Hepatocyte (in vitro differentiated cells): ENCODE measurements around the gene WNK4. TPM values are rescaled to one million over a fixed set of nuclear protein-coding genes. Genes with fewer than 3 reads are reported as not detected.

Source experiments
- DNase-seq: peaks from one replicate; pipeline ENCODE4 v3.0.0-alpha.2; 2016; ENCODE audit warnings: low spot score
- H2AFZ ChIP-seq: fragments of 200-600 bp; sonication (generic); 2 replicates; pipeline ENCODE4 v1.6.0; 2016; ENCODE audit warnings: antibody characterized with exemption, mild to moderate bottlenecking
- H3K27ac ChIP-seq: fragments of 200-600 bp; sonication (generic); 2 replicates; pipeline ENCODE4 v1.5.1; 2016; ENCODE audit warnings: mild to moderate bottlenecking
- H3K27me3 ChIP-seq: fragments of 200-600 bp; sonication (generic); 2 replicates; pipeline ENCODE4 v1.6.1; 2016
- H3K36me3 ChIP-seq: fragments of 200-600 bp; sonication (generic); replicated peaks from 2 replicates; pipeline ENCODE4 v1.5.1; 2016; ENCODE audit warnings: low read depth; ENCODE audit not compliant: insufficient read depth
- H3K4me1 ChIP-seq: fragments of 200-600 bp; sonication (generic); 2 replicates; pipeline ENCODE4 v1.5.1; 2016; ENCODE audit warnings: mild to moderate bottlenecking, moderate library complexity; ENCODE audit not compliant: insufficient read depth
- H3K4me2 ChIP-seq: fragments of 200-600 bp; sonication (generic); 2 replicates; pipeline ENCODE4 v1.6.0; 2016
- H3K4me3 ChIP-seq: fragments of 200-600 bp; sonication (generic); 2 replicates; pipeline ENCODE4 v1.5.1; 2016; ENCODE audit warnings: mild to moderate bottlenecking
- H3K79me2 ChIP-seq: fragments of 200-600 bp; sonication (generic); 2 replicates; pipeline ENCODE4 v1.6.0; 2017; ENCODE audit warnings: mild to moderate bottlenecking
- H3K9me2 ChIP-seq: fragments of 200-600 bp; sonication (generic); replicated peaks from 2 replicates; pipeline ENCODE4 v1.6.0; 2017; ENCODE audit warnings: mild to moderate bottlenecking; ENCODE audit not compliant: insufficient read depth
- H3K9me3 ChIP-seq: fragments of 200-600 bp; sonication (generic); 2 replicates; pipeline ENCODE4 v1.5.1; 2016; ENCODE audit warnings: low read depth, mild to moderate bottlenecking
- H4K20me1 ChIP-seq: fragments of 200-600 bp; sonication (generic); 2 replicates; pipeline ENCODE4 v1.6.0; 2016; ENCODE audit warnings: mild to moderate bottlenecking; ENCODE audit not compliant: insufficient read depth, poor library complexity, severe bottlenecking
- CTCF ChIP-seq: fragments of 200-600 bp; sonication (generic); IDR thresholded peaks from 2 replicates; pipeline ENCODE4 v1.5.1; 2016; ENCODE audit warnings: antibody characterized with exemption, mild to moderate bottlenecking; ENCODE audit not compliant: poor library complexity
- EZH2 ChIP-seq: fragments of 200-600 bp; sonication (generic); IDR thresholded peaks from 2 replicates; pipeline ENCODE4 v1.6.1; 2016; ENCODE audit warnings: antibody characterized with exemption, mild to moderate bottlenecking, borderline replicate concordance
- EZH2phosphoT487 ChIP-seq: fragments of 200-600 bp; sonication (generic); IDR thresholded peaks from one replicate; pipeline ENCODE4 v1.6.1; 2018; ENCODE audit warnings: antibody characterized with exemption, mild to moderate bottlenecking, low read depth, moderate library complexity; ENCODE audit not compliant: unreplicated experiment, severe bottlenecking
- WGBS: methylation state at CpG from one replicate; pipeline ENCODE4 v1.1.6; 2016; ENCODE audit warnings: low lambda C conversion rate; ENCODE audit errors: missing lambda C conversion rate; 5-methylcytosine and 5-hydroxymethylcytosine counted together
- polyA plus RNA-seq: library from polyadenylated mRNA; unstranded; fragments of >200 nt; fragmentation: Nextera tagmentation; extraction: Ambion mirVana; gene quantifications from 2 replicates; pipeline ENCODE4 v1.2.1, GENCODE V29; 2016
- total RNA-seq: library from RNA; depleted of rRNA; stranded (reverse); fragments of >200 nt; gene quantifications from 2 replicates; pipeline ENCODE4 v1.2.3, GENCODE V29; 2014

Gene WNK4
- total and polyA plus RNA-seq, 2 experiments from 2014 or later: 1.5 to 1.7 TPM

DNA sequence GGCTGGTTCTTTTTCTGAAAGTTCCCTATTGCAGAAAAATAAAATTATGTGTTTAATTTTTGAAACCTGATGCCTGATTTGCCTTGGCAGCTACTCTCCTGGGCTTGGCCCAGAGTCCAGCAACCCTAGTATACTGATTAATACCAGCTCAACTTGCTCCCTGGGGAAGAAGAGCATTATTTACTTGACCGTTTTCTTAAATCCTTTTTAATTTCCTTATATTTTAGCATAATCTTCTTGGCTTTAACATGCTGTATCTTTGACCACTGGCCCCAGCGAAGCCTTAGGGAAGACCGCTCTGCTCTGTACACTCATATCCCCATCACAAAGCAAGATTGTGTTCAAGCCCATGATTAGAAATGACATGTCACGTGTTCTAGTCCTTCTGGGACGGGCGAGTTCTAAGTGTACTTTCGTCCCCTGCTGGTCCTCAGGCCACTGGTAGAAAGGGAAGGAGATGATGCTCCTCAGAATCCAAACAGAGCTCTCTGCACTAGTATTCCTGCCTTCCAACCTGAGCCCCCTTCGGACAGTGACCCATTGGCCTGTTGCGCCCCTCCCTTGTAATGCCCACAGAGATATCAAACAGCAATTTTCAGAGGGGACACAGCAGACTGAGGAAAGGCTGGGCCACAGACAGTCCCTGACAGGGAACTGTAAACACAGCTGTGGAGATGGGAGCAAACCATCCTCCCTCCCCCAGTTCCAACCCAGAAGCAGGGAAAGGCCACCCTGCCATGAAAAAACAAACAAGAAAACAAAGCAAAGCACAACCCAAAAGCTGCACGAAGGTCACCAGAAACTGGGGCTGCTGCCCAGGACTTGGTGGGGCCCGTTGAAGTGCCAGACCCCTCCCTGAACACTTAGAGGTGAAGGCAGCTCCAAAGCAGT lies 31.3 kb upstream of the WNK4 start:
- no peak for TF ChIP-seq EZH2phosphoT487
- TF ChIP-seq EZH2: no peak
- no peak for TF ChIP-seq CTCF
- Histone ChIP-seq H3K4me1 (no peaks in the 10 kb centered on the region), H3K4me3 (no peak overlapping the region), H2AFZ (no peak overlapping the region), H4K20me1 (no peaks in the 10 kb centered on the region), H3K4me2 (no peak overlapping the region), H3K27me3 (no peaks in the 10 kb centered on the region), H3K27ac (no peak overlapping the region), H3K9me2 (no peaks in the 10 kb centered on the region), H3K9me3 (no peaks in the 10 kb centered on the region), H3K79me2 (no peaks in the 10 kb centered on the region), H3K36me3 (no peaks in the 10 kb centered on the region)
- 76% methylated on average over 11 of the region's 11 CpGs for WGBS
- DNase-seq: no peak

- H3K79me2 ChIP-seq: no peaks in the 10 kb centered on the region
- 50% methylated on average over 3 of the region's 3 CpGs for WGBS
- no peaks in the 10 kb centered on the region for H3K36me3 ChIP-seq
- no peaks in the 10 kb centered on the region for H3K4me1 ChIP-seq
- no peak for DNase-seq
- no peak overlapping the region for H3K4me3 ChIP-seq
- no peaks in the 10 kb centered on the region for H3K9me2 ChIP-seq
- no peaks in the 10 kb centered on the region for H3K27me3 ChIP-seq
- H2AFZ ChIP-seq: no peak overlapping the region
- H3K4me2 ChIP-seq: no peak overlapping the region
- H4K20me1 ChIP-seq: no peaks in the 10 kb centered on the region
- no peak for TF ChIP-seq EZH2
- TF ChIP-seq CTCF: no peak
- no peak for TF ChIP-seq EZH2phosphoT487
- H3K27ac ChIP-seq: no peak overlapping the region
- H3K9me3 ChIP-seq: no peaks in the 10 kb centered on the region
These were observed 29.6 kb upstream of the WNK4 start for GRCh38 chr17:42750739-42751344.

DNA sequence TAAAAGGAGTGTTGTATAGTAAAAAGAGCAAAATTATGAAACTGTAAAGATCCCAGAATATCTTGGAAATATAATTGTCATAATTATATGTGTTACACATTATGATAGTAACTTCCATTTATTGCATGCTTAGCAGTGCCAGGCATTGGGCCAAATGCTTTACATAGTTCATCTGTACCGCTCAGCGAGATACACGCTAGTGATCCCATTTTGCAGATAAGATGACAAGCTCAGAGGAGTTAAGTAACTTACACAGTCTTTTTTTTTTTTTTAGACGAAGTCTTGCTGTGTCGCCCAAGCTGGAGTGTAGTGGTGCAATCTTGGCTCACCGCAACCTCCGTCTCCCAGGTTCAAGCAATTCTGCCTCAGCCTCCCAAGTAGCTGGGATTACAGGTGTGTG lies 28.8 kb upstream of the WNK4 start:
- H3K4me3 ChIP-seq: no peak overlapping the region
- no peak overlapping the region for H3K4me2 ChIP-seq
- H3K27ac ChIP-seq: no peak overlapping the region
- no peaks in the 10 kb centered on the region for H3K27me3 ChIP-seq
- no peak for DNase-seq
- no peaks in the 10 kb centered on the region for H3K9me2 ChIP-seq
- TF ChIP-seq CTCF (no peak), EZH2 (no peak), EZH2phosphoT487 (no peak)
- no peaks in the 10 kb centered on the region for H3K79me2 ChIP-seq
- H4K20me1 ChIP-seq: no peaks in the 10 kb centered on the region
- H3K4me1 ChIP-seq: no peaks in the 10 kb centered on the region
- 65% methylated on average over 7 of the region's 7 CpGs for WGBS
- H3K36me3 ChIP-seq: no peaks in the 10 kb centered on the region
- no peaks in the 10 kb centered on the region for H3K9me3 ChIP-seq
- H2AFZ ChIP-seq: no peak overlapping the region
